ENCODE results near the gene SEC16A.

The SEC16A gene

DNA sequence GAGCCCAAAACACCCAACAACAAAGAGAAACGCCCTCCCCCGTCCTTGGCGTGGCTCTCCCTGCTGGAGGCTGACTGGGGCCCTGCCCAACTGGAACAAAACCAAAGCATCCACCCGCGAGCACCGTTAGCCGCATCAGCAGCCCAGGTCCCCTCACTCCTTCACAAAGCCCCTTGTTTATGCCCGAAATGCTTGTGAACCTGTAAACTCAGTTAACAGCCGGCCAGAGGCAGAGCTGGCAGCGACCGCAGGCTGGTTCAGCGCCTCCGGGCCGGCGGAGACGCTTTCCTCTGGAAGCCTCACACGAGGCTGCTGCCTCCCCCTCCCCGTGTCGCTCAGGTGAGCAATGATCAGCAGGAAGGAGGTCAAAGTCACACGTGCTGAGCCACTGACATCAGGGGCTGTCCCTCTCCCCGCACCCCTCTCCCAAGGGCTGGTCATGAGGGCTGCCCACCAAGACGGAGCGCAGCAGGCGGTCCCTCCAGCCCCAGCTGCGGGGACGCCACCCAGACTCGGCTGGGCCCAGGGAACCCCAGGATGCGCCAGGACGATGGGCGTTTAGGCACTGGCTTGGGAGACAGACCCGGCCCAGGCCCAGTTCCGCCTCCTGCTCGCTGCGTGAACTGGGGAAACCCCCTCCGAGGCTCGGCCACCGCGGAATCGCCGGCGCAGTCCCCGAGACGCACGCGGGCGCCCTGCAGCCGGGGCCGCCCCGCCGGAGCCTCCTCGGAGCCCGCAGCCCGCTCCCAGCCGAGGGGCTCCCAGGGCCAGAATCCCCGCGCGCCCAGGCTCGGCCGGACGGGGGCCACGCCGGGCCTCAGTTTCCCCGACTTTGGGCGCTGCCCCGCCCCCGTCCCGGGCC lies 83.4 kb downstream of the SEC16A start:
- DNase-seq (ENCODE audit: low spot score) = no peak

- no peak for DNase-seq (ENCODE audit: low spot score)
These were observed 84.6 kb downstream of the SEC16A start for GRCh38 chr9:136398286-136398685.

DNA sequence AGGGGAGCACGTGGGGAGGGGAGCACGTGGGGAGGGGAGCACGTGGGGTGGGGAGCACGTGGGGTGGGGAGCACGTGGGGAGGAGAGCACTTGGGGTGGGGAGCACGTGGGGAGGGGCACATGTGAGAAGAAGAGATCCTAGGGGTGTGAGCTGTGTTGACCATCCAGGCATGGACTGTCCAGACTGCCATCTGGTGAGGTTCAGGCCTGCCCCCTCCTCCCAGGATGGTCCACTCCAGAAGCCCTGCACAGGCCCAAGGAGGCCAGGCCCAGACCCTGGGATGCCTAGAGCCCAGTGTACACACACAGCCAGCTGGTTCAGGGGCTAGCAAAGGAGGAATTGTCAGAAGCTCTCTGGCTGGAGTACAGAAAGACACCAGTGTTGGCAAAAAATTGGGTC lies 85.2 kb downstream of the SEC16A start:
- DNase-seq (ENCODE audit: low spot score) = no peak

GRCh38 chr9:136396219-136396515 lies 86.7 kb downstream of the SEC16A start:
- no peak for DNase-seq (ENCODE audit: low spot score)

DNA sequence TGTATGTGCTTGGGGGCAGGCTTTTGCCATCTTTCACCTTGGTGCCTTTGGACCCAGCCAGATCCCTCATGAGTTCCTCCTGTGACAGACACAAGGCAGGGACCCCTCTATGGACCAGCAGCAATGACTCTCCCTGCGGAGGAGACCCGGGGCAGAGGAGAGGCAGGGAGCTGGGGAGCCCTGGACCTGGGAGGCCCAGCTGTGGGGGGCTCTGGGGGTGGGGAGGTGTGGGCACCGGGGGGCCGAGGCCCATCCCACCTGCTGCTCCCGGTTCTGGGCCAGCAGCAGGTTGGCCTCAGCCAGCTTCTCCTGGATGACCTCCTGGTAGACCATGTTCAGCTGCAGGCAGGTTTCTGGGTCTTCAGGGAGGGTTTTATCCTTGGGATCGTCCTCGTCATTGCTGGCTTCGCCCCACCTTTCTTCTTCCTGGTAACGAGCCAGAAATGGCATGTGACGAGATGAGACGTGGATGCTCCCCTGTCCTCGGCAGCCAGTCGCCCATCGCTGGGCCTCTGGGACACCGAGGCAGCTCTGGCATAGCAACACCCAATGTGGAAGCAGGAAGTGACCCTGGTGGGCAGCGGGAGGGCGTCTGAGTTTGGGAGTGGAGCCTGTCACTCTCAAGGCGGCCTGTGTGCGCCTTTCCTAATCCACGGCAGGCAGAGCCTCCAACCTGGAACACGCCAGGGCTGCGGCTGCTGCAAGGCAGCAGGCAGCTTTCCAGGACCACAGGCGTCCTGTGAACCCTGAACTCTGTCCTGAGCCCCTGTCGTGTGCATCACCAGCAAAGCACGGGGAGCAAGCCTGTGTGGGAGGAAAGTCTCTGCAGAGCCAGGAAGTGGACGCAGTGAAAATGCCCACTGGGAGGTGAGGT lies 87.3 kb downstream of the SEC16A start:
- DNase-seq (ENCODE audit: low spot score) = no peak

DNA sequence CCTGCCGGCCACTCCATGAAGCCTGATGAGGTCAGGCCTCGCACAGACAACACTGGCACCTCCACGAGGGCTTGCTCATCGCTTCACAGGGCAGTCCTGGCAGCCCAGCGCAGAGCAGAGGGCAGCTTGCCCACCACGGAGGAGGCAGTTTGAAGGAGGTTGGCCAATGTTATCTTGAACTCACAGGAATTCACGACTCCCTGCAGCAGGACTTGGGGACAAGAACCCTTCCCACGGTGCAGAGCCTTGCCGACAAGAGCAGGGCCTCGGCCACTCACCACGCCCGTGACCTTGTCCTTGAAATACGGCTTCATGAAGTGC lies 87.9 kb downstream of the SEC16A start:
- DNase-seq (ENCODE audit: low spot score) = no peak

DNA sequence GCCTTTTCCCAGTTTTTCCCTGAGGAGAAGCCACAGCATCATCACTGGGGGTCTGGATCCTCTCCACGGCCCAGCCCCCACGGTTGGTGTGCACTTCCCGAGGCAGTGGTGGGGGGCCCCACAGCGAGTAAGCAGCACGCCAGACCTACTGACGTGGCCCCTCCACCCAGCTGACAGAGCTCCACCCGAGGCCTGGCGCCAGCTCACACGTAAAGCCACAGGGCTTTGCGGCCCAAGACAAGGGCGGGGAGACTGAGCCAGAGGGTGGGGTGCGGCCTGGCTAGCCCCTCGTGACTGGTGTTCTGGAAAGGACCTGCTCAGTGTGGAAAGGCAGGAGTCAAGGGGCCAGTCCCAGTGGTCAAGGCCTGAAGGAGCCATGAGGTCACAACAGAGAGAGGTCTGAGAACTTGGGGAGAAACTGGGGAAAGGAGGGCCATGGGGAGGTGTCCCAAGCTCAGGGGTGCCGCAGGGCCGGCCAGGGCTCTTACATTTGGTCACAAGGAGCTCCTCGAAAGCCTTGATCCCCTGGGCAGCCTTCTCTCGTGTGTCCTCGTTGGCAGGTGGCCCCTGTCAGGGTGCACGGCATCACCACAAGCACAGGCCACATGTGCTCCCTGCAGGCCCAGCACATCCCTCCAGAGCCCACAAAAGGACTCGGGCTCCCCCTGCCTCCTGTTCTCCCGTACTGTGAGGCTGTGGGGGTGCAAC lies 88.4 kb downstream of the SEC16A start:
- no peak for DNase-seq (ENCODE audit: low spot score)

DNA sequence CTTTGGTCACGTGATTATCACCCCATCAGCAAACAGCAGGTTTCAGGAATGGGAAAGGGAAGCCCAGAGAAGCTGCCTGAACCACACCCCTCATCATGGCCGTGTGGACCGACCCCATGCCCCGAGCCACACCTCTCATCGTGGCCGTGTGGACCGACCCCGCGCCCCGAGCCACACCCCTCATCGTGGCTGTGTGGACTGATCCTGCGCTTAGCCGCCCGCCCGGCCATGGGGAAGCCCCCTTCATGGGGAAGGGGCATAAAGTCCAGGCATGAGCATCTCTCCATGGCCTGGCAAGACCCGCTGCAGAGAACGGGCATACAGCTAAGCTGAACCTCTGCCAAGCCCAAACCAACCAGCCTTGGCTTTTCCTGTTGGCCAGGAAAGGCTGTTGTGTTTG lies 89.3 kb downstream of the SEC16A start:
- no peak for DNase-seq (ENCODE audit: low spot score)

- DNase-seq (ENCODE audit: low spot score) = no peak
These were observed 90.0 kb downstream of the SEC16A start for GRCh38 chr9:136392538-136393449.

GRCh38 chr9:136391737-136392537 lies 90.9 kb downstream of the SEC16A start:
- no peak for DNase-seq (ENCODE audit: low spot score)

All from COLO829 (cell line).